Right cardiac atrium (tissue), 5 donors: ENCODE data around the gene CAMK2B. TPM values are rescaled to one million over a fixed set of nuclear protein-coding genes. Genes with fewer than 3 reads are reported as not detected.

Experiments used
- ATAC-seq, 2 donors: fragments of 200-7000 bp; cut with Tn5 transposase; one replicate each; pipeline versions ENCODE4 v1.8.0 to v1.9.1; 2020; ENCODE audit warnings: moderate library complexity in 2 of 2, mild to moderate bottlenecking in 1 of 2
- DNase-seq, 3 donors: peaks; one replicate each; pipeline ENCODE4 v3.0.0-alpha.2; 2020
- H3K27ac ChIP-seq: one replicate; pipeline ENCODE4 v1.5.1; 2013; ENCODE audit warnings: mild to moderate bottlenecking, low read length, control low read depth, moderate library complexity
- H3K27me3 ChIP-seq: one replicate; pipeline ENCODE4 v1.6.1; 2013; ENCODE audit not compliant: control insufficient read depth, insufficient read depth
- H3K4me1 ChIP-seq: one replicate; pipeline ENCODE4 v1.6.1; 2013; ENCODE audit warnings: low read length; ENCODE audit not compliant: control insufficient read depth, insufficient read depth
- H3K4me3 ChIP-seq: one replicate; pipeline ENCODE4 v1.5.1; 2013; ENCODE audit warnings: low read length, control low read depth
- H3K9me3 ChIP-seq: one replicate; pipeline ENCODE4 v1.6.1; 2013; ENCODE audit warnings: low read length; ENCODE audit not compliant: control insufficient read depth
- WGBS: extraction: QIAGEN DNeasy Blood & Tissue Kit; methylation state at CpG from one replicate; pipeline ENCODE4 v1.1.7; 2013; 5-methylcytosine and 5-hydroxymethylcytosine counted together
- intact Hi-C, 4 donors: fragments of 100-400 bp; cut with DNase I; formaldehyde crosslinking; loops; one replicate each; pipeline versions ENCODE4 v1.11.0 to v1.14.0; 2022 to 2023
- polyA plus RNA-seq: library from polyadenylated mRNA; stranded (reverse); fragments of 200-250 nt; gene quantifications from one replicate; pipeline ENCODE4 v1.2.3, GENCODE V29; 2013
- total RNA-seq, 4 donors: library from RNA; stranded (reverse); fragmentation: NEBNext Ultra II Directional; extraction: Animal tissue kit (Norgen Biotek cat#: 25700); gene quantifications; one replicate each; pipeline ENCODE4 v1.2.1, GENCODE V29; 2021
- donor health status: healthy with polysubstance abuse.
- donor health status: DM: no; HTN: yes; CAD: no.
- donor health status: DM: no; HTN: no; CAD: no.
- donor health status: DM: no; HTN: yes; CAD: no; lungs with severe emphysema.
- donor health status: DM: yes; HTN: yes; CAD: no.

Gene CAMK2B
- total and polyA plus RNA-seq, 5 donors, result 79.7 to 134 (median 105) TPM

- Histone ChIP-seq H3K9me3 (no peaks in the 10 kb centered on the region), H3K27me3 (no peaks in the 10 kb centered on the region), H3K4me3 (no peak overlapping the region), H3K27ac (no peak overlapping the region), H3K4me1 (peaks cover 4% of the 10 kb centered on the region)
- peak; percentile 6 to 23 (median 17) for DNase-seq
- 85% methylated on average over 6 of the region's 6 CpGs for WGBS
- ATAC-seq, result no peak
- intact Hi-C loops, result no loop called here
Measured at GRCh38 chr7:44272981-44273380, 52.4 kb downstream of the CAMK2B start.

DNA sequence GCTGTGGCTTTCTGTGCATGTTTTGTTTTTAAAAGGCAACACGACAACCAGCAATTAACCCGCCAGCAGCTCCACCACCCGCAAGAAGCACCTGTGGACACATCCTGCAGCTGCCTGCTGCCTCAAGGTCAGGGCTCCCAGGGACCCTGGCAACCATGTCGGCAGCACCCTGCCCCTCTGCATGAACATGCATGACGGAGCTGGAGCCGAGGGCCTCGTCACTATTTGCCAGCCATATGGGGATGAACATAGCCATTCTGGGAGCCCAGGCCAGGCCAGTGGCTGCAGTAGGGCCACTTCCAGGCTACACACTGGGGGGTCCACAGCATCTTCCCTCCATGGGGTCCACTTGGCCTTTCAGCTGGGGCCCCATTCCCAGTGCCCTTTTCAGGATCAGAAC is 52.9 kb downstream of the CAMK2B start:
- no peak for ATAC-seq
- no peaks in the 10 kb centered on the region for H3K27me3 ChIP-seq
- H3K9me3 ChIP-seq, result no peaks in the 10 kb centered on the region
- WGBS, result 84% methylated on average over 7 of the region's 7 CpGs
- no peak overlapping the region for H3K4me3 ChIP-seq
- H3K4me1 ChIP-seq, result peaks cover 4% of the 10 kb centered on the region
- no peak overlapping the region for H3K27ac ChIP-seq
- DNase-seq, result peak; percentile 6 to 41 (median 22)
- intact Hi-C loops, result no loop called here

GRCh38 chr7:44269943-44270493 is 55.4 kb downstream of the CAMK2B start:
- DNase-seq (no peak), ATAC-seq (peak in 1 of 2 donors; percentile 5)
- H3K4me1 ChIP-seq, result peaks cover 2% of the 10 kb centered on the region
- H3K27ac ChIP-seq, result no peak overlapping the region
- intact Hi-C loops, result no loop called here
- no peak overlapping the region for H3K4me3 ChIP-seq
- no peaks in the 10 kb centered on the region for H3K9me3 ChIP-seq
- 78% methylated on average over 7 of the region's 7 CpGs for WGBS
- no peaks in the 10 kb centered on the region for H3K27me3 ChIP-seq

GRCh38 chr7:44269417-44269816 is 56.0 kb downstream of the CAMK2B start:
- no peak overlapping the region for H3K27ac ChIP-seq
- H3K4me3 ChIP-seq, result no peak overlapping the region
- H3K4me1 ChIP-seq, result peaks cover 2% of the 10 kb centered on the region
- H3K27me3 ChIP-seq, result no peaks in the 10 kb centered on the region
- DNase-seq (no peak), ATAC-seq (peak in 1 of 2 donors; percentile 22)
- 78% methylated on average over 10 of the region's 10 CpGs for WGBS
- intact Hi-C loops, result no loop called here
- no peaks in the 10 kb centered on the region for H3K9me3 ChIP-seq

DNA sequence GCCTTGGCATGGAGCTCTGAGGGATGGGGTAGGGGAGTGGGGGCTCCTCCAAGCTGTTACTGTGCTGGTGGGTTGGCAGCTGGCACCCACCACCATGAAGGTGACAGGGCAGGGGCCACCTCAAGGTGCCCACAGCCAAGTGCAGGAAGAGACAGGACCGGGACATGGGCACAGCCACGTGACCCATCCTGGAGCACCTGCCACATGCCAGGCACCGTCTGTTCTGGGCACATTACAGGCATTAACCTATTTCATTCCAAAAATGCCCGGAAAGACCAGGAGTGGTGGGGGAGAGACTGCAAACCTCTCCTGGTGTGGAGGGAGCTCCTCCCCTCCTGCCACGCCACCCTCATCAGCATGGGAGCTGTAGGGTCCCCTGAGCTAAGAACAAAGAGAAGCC is 56.7 kb downstream of the CAMK2B start:
- Histone ChIP-seq H3K4me1 (peaks cover 2% of the 10 kb centered on the region), H3K27ac (no peak overlapping the region), H3K4me3 (no peak overlapping the region), H3K9me3 (no peaks in the 10 kb centered on the region), H3K27me3 (no peaks in the 10 kb centered on the region)
- 74% methylated on average over 5 of the region's 5 CpGs for WGBS
- ATAC-seq (no peak), DNase-seq (no peak)
- intact Hi-C loops, result no loop called here

DNA sequence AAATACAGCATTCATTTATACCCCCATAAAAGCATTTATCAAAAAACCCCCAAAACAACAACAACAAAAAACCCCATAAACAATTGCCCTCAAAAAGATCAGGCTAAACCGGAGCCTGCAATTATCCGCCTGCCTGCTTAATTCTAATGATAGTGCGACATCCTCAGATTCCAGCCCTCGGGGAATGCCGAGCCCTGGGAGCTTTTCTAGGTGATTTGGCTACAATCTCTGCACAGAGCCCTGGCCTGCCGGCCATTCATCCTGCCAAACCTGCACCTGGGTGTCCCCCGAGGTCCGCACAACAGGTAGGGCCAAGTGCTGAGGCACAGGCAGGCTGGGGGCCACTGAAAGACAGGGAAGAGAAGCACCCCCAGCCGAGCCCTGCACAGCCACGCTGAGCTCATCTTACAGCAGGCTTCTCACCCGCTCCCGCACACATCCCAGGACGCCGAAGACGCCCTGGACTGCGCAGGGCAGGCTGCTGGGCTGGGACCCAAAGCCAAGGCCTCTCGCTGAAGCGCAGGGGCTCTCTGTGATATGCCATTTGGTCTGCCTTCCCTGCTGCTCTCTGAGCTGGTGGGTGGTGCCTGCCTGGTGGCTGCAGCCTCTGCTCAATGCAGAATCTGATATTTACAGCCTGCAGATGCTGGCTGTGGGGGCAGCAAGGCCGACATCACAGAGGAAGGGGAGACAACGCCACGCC is 57.5 kb downstream of the CAMK2B start:
- Histone ChIP-seq H3K27me3 (no peaks in the 10 kb centered on the region), H3K27ac (peak overlapping the region; percentile 10), H3K4me3 (no peak overlapping the region), H3K9me3 (no peaks in the 10 kb centered on the region), H3K4me1 (peaks cover 2% of the 10 kb centered on the region)
- peak in 1 of 2 donors; percentile 7 for ATAC-seq
- 54% methylated on average over 21 of the region's 21 CpGs for WGBS
- intact Hi-C loops, result no loop called here
- DNase-seq, result no peak

DNA sequence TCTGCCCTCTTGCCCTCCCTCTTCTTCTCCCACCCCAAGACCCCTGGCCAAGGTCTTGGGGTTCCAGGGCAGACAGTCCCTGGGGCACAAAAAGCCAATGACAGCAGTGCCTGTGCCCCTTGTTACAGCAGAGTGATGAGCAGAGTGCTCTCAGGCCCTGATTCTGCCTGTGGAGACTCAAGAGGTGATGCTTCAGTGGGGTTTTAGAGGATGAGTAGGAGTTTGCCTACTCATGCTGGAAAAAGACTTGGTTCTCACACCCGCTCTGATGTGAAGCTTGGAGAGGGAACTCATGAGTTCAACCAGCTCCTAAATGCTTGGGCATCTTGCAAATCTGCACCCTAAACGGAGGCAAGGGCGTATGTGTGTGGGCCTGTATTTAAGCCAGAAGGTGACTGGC is 58.2 kb downstream of the CAMK2B start:
- no peaks in the 10 kb centered on the region for H3K9me3 ChIP-seq
- ATAC-seq (no peak), DNase-seq (no peak)
- H3K27ac ChIP-seq, result no peak overlapping the region
- peaks cover 2% of the 10 kb centered on the region for H3K4me1 ChIP-seq
- 99% methylated on average over 3 of the region's 3 CpGs for WGBS
- H3K4me3 ChIP-seq, result no peak overlapping the region
- no peaks in the 10 kb centered on the region for H3K27me3 ChIP-seq
- intact Hi-C loops, result no loop called here

- intact Hi-C loops, result no loop called here
- peaks cover 2% of the 10 kb centered on the region for H3K4me1 ChIP-seq
- DNase-seq (no peak), ATAC-seq (no peak)
- no peaks in the 10 kb centered on the region for H3K27me3 ChIP-seq
- H3K4me3 ChIP-seq, result no peak overlapping the region
- no peaks in the 10 kb centered on the region for H3K9me3 ChIP-seq
- no peak overlapping the region for H3K27ac ChIP-seq
- WGBS, result 91% methylated on average over 8 of the region's 8 CpGs
Measured at GRCh38 chr7:44266526-44266925, 58.9 kb downstream of the CAMK2B start.

- intact Hi-C loops, result no loop called here
Measured at GRCh38 chr7:44265728-44266127, 59.7 kb downstream of the CAMK2B start.

DNA sequence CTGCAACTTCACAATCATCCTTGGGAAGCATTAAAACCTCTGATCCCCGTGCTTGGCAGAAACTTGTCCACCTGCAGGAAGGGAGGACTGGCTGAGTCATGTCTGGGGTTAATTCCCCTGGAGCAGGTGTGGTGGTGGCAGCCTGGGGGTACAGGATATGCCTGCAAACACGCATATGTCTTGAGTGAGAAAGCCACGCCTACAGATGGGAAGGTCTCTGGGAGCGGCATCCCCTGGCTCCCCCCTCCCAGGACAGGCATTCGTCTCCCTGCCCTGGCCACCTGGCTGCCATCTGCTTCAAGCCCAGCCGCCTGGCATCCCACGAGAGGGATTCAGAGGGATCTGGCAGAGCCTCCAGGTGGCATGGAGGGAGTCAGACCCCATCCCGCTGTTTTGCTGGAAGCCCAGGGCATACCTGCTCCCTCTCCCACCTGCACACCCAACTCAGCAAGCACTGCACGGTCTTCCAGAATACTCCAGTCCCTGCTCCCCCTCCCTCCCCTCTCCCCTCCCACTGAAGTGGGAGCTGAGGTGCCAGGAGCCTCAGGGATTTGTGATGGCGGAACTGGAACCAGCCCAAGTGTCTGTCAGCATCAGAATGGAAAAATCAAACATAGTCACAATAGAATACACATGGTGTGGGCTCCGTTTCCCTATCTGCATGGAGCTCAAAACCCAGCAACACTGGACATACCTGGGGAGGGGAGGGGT is 61.0 kb downstream of the CAMK2B start:
- intact Hi-C loops, result no loop called here

More at GRCh38 chr7:44265728-44266127, 59.7 kb downstream of the CAMK2B start:
- Histone ChIP-seq H3K4me1 (peaks cover 2% of the 10 kb centered on the region), H3K27ac (no peak overlapping the region), H3K4me3 (no peak overlapping the region), H3K9me3 (no peaks in the 10 kb centered on the region), H3K27me3 (no peaks in the 10 kb centered on the region)
- DNase-seq (no peak), ATAC-seq (no peak)
- WGBS, result 87% methylated on average over 8 of the region's 8 CpGs

GRCh38 chr7:44263326-44264082 is 61.9 kb downstream of the CAMK2B start:
- Histone ChIP-seq H3K27me3 (no peaks in the 10 kb centered on the region), H3K4me1 (peaks cover 14% of the 10 kb centered on the region), H3K27ac (peak overlapping the region; percentile 0), H3K9me3 (no peaks in the 10 kb centered on the region), H3K4me3 (no peak overlapping the region)
- ATAC-seq (no peak), DNase-seq (no peak)
- intact Hi-C loops, result no loop called here
- WGBS, result 66% methylated on average over 20 of the region's 20 CpGs

More for the DNA sequence above, 61.0 kb downstream of the CAMK2B start:
- Histone ChIP-seq H3K27me3 (no peaks in the 10 kb centered on the region), H3K4me3 (no peak overlapping the region), H3K4me1 (peaks cover 9% of the 10 kb centered on the region), H3K9me3 (no peaks in the 10 kb centered on the region), H3K27ac (no peak overlapping the region)
- 55% methylated on average over 11 of the region's 11 CpGs for WGBS
- ATAC-seq, result no peak
- no peak for DNase-seq
